GM12864 (cell line): ENCODE data around the gene PPIG.
"Not testable (repeated sequence)": the region's sequence is repeated elsewhere in the genome, so short reads cannot be mapped to it uniquely, and the experiment has no call there.

Source experiments
- DNase-seq: peaks from one replicate; pipeline ENCODE4 v3.0.0-alpha.2; 2011; ENCODE audit warnings: low read depth
- H3K4me3 ChIP-seq: 2 replicates; pipeline ENCODE4 v1.5.1; 2011; ENCODE audit warnings: mild to moderate bottlenecking, low read depth, low read length, control low read depth
- TF ChIP-seq, protein P1 (sequence below): IDR thresholded peaks from 2 replicates; pipeline ENCODE4 v1.5.1; 2011; ENCODE audit warnings: low read depth, mild to moderate bottlenecking, moderate library complexity, low read length, control low read depth, inconsistent platforms; ENCODE audit errors: missing control alignments

The PPIG gene

DNA sequence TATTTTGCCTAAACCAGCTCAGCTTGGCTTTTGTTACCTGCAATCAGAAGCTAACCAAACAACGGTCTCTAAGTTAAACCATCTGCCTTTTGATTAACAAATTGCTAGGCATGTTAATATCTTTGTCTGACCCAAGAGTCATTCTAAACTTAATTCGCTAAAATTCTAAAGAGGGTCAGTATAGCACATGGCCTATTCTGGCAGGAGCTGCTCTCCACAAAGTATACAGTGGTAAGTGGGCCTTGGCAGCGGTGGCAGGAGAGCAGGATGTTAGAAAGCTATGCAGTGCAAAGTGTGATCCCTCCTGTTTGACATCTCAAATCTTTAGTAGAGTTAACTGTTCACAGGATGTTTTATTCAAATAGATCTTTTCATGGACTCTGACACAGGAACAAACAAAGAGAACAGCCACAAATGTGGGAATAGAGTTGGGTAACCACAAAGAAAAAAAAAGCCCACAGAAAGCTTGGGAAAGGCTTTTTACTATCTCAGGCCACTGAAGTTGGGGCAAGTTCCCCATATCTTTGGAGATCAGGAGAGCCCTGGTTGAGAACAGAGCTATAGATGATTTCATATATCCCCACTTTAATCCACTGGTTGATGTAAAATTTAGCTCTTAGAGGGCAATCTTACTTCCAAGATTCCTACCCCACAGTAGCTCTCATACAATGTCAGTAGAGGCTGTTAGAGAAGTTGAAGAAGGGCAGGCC, 99.4 kb downstream of the PPIG start:
- no peak overlapping the region for H3K4me3 ChIP-seq
- TF ChIP-seq, protein P1, sequence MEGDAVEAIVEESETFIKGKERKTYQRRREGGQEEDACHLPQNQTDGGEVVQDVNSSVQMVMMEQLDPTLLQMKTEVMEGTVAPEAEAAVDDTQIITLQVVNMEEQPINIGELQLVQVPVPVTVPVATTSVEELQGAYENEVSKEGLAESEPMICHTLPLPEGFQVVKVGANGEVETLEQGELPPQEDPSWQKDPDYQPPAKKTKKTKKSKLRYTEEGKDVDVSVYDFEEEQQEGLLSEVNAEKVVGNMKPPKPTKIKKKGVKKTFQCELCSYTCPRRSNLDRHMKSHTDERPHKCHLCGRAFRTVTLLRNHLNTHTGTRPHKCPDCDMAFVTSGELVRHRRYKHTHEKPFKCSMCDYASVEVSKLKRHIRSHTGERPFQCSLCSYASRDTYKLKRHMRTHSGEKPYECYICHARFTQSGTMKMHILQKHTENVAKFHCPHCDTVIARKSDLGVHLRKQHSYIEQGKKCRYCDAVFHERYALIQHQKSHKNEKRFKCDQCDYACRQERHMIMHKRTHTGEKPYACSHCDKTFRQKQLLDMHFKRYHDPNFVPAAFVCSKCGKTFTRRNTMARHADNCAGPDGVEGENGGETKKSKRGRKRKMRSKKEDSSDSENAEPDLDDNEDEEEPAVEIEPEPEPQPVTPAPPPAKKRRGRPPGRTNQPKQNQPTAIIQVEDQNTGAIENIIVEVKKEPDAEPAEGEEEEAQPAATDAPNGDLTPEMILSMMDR, result no peak
- no peak for DNase-seq

DNA sequence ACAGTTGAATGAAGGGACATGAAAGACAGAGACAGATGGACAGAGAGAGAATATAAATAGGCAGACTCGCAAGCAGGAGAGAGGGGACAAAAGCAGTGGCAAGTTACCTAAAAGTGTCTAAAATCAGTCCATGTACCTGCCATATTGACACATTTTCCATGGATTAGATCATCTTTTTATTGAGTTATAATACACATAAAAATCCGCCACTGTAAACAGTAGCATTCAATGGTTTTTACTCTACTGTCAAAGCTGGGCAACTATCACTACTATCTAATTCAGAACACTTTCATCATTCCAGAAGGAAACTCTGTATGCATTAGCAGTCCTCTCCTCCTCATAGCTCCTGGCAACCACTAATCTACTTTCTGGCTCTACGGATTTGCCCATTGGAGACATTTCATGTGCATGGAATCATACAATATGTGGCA, 100.0 kb downstream of the PPIG start:
- TF ChIP-seq, protein P1, result no peak

DNA sequence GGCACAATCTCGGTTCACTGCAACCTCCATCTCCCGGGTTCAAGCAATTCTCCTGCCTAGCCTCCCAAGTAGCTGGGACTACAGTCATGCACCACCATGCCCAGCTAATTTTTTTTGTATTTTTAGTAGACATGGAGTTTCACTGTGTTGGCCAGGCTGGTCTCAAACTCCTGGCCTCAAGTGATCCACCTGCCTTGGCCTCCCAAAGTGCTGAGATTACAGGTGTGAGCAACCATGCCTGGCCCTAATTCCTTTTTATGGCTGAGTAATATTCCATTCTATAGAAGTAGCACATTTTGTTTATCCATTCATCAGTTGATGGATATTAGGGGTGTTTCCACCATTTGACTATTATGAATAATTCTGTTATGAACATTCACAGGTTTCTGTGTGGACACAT, 100.6 kb downstream of the PPIG start:
- not testable (repeated sequence) for DNase-seq

More for the DNA sequence above, 100.0 kb downstream of the PPIG start:
- no peak overlapping the region for H3K4me3 ChIP-seq
- DNase-seq, result no peak

DNA sequence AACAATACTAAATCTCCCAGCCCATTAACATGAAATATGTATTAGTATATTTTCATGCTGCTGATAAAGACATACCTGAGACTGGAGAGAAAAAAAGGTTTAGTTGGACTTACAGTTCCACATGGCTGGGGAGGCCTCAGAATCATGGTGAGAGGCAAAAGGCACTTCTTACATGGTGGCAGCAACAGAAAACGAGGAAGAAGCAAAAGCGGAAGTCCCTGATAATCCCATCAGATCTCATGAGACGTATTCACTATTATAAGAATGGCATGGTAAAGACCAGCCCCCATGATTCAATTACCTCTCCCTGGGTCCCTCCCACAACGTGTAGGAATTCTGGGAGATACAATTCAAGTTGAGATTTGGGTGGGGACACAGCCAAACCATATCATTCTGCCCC, 102.7 kb downstream of the PPIG start:
- not testable (repeated sequence) for H3K4me3 ChIP-seq, DNase-seq

More for the DNA sequence above, 100.6 kb downstream of the PPIG start:
- H3K4me3 ChIP-seq, result not testable (repeated sequence)

DNA sequence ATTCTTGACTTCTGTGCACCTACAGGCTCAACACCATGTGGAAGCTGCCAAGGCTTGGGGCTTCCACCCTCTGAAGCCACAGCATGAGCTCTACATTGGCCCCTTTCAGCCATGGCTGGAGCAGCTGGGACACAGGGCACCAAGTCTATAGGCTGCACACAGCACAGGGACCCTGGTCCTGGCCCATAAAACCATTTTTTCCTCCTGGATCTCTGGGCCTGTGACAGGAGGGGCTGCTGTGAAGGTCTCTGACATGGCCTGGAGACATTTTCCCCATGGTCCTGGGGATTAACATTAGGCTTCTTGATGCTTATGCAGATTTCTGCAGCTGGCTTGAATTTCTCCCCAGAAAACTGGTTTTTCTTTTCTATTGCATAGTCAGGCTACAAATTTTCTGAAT, 103.8 kb downstream of the PPIG start:
- not testable (repeated sequence) for DNase-seq, H3K4me3 ChIP-seq

DNA sequence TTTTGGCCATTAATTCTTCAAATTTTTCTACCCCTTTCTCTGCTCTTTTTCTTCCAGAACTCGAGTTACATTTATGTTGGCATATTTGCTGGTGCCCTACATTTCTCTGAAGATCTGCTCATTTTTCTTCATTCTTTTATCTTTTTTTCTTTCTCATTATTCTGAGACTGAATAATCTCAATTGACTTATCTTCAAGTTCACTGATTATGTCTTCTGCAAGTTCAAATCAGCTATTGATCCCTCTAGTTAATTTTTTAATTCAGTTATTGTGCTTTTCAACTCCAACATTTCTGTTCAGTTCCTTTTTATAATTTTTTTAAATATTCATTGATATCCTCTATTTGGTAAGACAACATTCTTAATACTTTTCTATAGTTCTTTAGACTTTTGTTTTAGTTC, 106.8 kb downstream of the PPIG start:
- no peak for DNase-seq
- TF ChIP-seq, protein P1, result no peak
- no peak overlapping the region for H3K4me3 ChIP-seq
